ENCODE data around the gene CCDC157.
A peak's percentile ranks its signal among the peaks of the same experiment; 100 is the strongest.

DNA sequence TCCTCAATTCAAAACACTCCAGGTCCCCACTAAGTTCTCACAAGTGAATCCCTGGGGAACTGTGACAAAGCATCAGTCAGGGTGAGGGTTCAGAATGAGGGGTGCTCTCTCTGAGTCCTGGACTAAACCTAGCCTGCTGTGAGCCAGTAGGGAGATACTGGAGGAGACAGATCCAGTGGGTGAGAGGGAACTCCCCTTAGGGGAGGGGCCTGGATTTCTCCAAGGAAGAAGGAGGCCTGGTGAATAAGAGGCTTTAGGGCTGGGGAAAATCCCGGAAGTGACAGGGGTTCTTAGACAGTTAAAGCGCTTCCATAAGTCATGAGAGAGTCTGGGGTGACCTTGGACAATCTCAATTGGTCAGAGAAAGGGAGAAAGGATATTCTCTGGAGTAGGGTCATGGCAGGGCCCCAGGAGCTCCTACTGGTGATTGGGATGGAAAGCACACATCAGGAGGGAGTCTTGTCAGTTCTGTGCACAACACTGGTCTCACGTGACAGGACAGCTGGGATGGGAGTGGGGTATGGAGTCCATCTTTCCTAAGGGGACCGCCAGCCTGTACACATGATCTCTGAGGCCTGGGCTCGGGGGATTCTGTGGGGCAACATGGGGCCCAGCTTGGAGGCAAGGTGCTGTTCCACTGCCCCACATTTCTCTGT lies 31.6 kb upstream of the CCDC157 start:
- no peak for TF ChIP-seq CTCF (IDR thresholded peaks at IDR 0.05)
- peak in 1 of 2 donors; percentile 25 for TF ChIP-seq POLR2A (IDR thresholded peaks at IDR 0.05)
